Measurements from ENCODE around the gene ART3. TPM values are rescaled to one million over a fixed set of nuclear protein-coding genes. Genes with fewer than 3 reads are reported as not detected.

The ART3 gene
- polyA plus RNA-seq, 1 of the 3 experiments (the other 2 are of a cell fraction): not detected

DNA sequence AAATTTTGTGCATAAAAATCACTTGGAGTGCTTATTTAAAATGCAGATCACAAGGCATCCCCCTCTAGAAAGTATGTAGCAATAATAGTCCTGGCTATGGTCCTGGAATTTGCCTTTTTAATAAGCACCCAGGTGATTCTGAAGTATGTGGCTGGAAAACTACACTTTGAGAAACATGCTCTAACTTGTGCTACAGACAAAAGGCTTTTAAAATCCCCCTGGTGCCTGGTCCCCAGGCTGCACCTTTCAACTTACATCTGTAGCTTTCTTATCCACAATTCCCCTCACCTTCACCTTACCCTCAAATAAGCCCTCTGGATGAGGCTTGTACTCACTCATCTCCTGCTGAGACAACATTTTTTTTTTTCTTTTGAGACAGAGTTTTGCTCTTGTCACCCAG lies 21.1 kb downstream of the ART3 start (continued):
- TF ChIP-seq, protein P1, sequence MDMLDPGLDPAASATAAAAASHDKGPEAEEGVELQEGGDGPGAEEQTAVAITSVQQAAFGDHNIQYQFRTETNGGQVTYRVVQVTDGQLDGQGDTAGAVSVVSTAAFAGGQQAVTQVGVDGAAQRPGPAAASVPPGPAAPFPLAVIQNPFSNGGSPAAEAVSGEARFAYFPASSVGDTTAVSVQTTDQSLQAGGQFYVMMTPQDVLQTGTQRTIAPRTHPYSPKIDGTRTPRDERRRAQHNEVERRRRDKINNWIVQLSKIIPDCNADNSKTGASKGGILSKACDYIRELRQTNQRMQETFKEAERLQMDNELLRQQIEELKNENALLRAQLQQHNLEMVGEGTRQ (IDR thresholded peaks at IDR 0.05; ENCODE audit: borderline replicate concordance, low read depth, low read length): no peak
- TF ChIP-seq ELF1 (IDR thresholded peaks at IDR 0.05) (no peak), NFIC (IDR thresholded peaks at IDR 0.05; ENCODE audit: borderline replicate concordance) (no peak), GATA2 (CRISPR knock-in tag; IDR thresholded peaks at IDR 0.05) (no peak), CHD2 (IDR thresholded peaks at IDR 0.05; ENCODE audit: low read length, partially characterized antibody) (no peak)

DNA sequence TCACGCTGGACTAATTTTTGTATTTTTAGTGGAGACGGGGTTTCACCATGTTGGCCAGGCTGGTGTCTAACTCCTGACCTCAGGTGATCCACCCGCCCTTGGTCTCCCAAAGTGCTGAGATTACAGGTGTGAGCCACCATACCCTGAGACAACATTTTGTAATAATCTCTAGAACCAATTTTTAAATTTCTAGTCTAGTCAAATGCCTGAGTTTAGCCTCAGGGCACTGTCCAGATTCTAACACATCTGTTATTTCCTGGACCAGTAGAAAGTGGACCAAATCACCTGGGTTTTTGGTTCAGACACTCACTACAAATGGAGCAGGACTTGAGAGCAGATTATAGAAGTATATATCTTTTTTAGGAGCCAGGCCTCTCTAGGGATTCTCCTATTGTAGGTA lies 21.6 kb downstream of the ART3 start:
- H3F3A ChIP-seq (replicated peaks; ENCODE audit: insufficient read depth): no peaks in the 10 kb centered on the region
- no peak overlapping the region for H2AFZ ChIP-seq (ENCODE audit: low read depth)
- H3K4me1 ChIP-seq (ENCODE audit: control insufficient read depth in 1 of 2, insufficient read depth in 2 of 2, low read depth in 1 of 2, low read length in 1 of 2): no peaks in the 10 kb centered on the region
- no peak overlapping the region for H3K4me3 ChIP-seq (ENCODE audit: low read depth in 2 of 2, low read length in 1 of 2)
- POLR2A ChIA-PET: no interaction called here
- no peak for TF ChIP-seq GATA2 (CRISPR knock-in tag; IDR thresholded peaks at IDR 0.05)
- no peak for TF ChIP-seq RCOR1 (IDR thresholded peaks at IDR 0.05; ENCODE audit: low read length)
- no peak for TF ChIP-seq JUND (IDR thresholded peaks at IDR 0.05)
- TF ChIP-seq GABPA (IDR thresholded peaks at IDR 0.05; ENCODE audit: low read depth): no peak
- no peak for TF ChIP-seq POLR2AphosphoS5 (IDR thresholded peaks at IDR 0.05; ENCODE audit: low read depth, low read length)
- H3K36me3 ChIP-seq (replicated peaks in 1 of 2; ENCODE audit: control insufficient read depth in 1 of 2, insufficient read depth in 2 of 2, low read length in 1 of 2): no peaks in the 10 kb centered on the region
- DNase-seq: no peak
- no peak overlapping the region for H3K9ac ChIP-seq
- no peaks in the 10 kb centered on the region for H3K9me3 ChIP-seq
- no peak overlapping the region for H3K27ac ChIP-seq (ENCODE audit: low read depth in 2 of 2, low read length in 1 of 2)
- no peaks in the 10 kb centered on the region for H4K20me1 ChIP-seq (ENCODE audit: insufficient read depth)
- H3K79me2 ChIP-seq (ENCODE audit: insufficient read depth): no peaks in the 10 kb centered on the region
- 92% methylated on average over 3 of the region's 3 CpGs for WGBS (ENCODE audit: low lambda C conversion rate)
- no peak overlapping the region for H3K4me2 ChIP-seq
- H3K9me2 ChIP-seq: no peaks in the 10 kb centered on the region
- no peaks in the 10 kb centered on the region for H3K27me3 ChIP-seq (ENCODE audit: insufficient read depth)
- CTCF ChIA-PET: no interaction called here

DNA sequence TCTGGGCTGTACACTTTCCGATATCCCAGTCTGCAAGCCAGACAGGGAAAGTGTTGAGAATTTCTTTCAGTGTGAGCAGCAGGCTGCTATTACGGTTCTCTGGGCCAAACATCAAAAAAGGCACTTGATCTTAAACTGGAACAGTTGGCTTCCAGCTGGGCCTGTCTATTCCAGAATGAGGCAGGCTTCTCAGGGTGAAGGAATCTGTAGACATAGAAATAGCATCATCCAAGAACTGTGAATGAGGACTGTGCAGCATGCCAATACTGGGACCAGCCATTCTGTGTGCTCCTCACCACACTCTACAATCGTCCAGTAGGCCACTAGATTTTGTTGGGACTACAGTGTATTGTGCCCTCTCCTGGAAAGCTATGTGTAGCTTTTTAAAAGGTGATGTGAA lies 31.1 kb downstream of the ART3 start:
- no peak overlapping the region for H2AFZ ChIP-seq (ENCODE audit: low read depth)
- CTCF ChIA-PET: interaction anchor here (1.7 kb wide), 1 partner anchor 14 kb away, joined by 3 read pairs; no protein-coding TSS in a partner anchor

More for the DNA sequence above, 31.1 kb downstream of the ART3 start:
- Histone ChIP-seq H3K36me3 (replicated peaks in 1 of 2; ENCODE audit: control insufficient read depth in 1 of 2, insufficient read depth in 2 of 2, low read length in 1 of 2) (no peaks in the 10 kb centered on the region), H3K79me2 (ENCODE audit: insufficient read depth) (no peaks in the 10 kb centered on the region), H3K9me3 (no peaks in the 10 kb centered on the region), H4K20me1 (ENCODE audit: insufficient read depth) (no peaks in the 10 kb centered on the region), H3K27me3 (ENCODE audit: insufficient read depth) (no peaks in the 10 kb centered on the region), H3K4me2 (no peak overlapping the region), H3F3A (replicated peaks; ENCODE audit: insufficient read depth) (no peaks in the 10 kb centered on the region), H3K4me3 (ENCODE audit: low read depth in 2 of 2, low read length in 1 of 2) (no peak overlapping the region), H3K27ac (ENCODE audit: low read depth in 2 of 2, low read length in 1 of 2) (no peak overlapping the region), H3K9ac (no peak overlapping the region), H3K4me1 (ENCODE audit: control insufficient read depth in 1 of 2, insufficient read depth in 2 of 2, low read depth in 1 of 2, low read length in 1 of 2) (no peaks in the 10 kb centered on the region), H3K9me2 (no peaks in the 10 kb centered on the region)
- 69% methylated on average over 2 of the region's 3 CpGs for WGBS (ENCODE audit: low lambda C conversion rate)
- no peak for DNase-seq
- TF ChIP-seq RCOR1 (IDR thresholded peaks at IDR 0.05; ENCODE audit: low read length): no peak
- no peak for TF ChIP-seq NRF1 (IDR thresholded peaks at IDR 0.05; ENCODE audit: low read depth, low read length)
- TF ChIP-seq, protein P1 (IDR thresholded peaks at IDR 0.05; ENCODE audit: borderline replicate concordance, low read depth, low read length): no peak
- TF ChIP-seq FOSL2 (IDR thresholded peaks at IDR 0.05; ENCODE audit: borderline replicate concordance, low read depth): no peak
- POLR2A ChIA-PET: no interaction called here

Data from SK-N-SH (cell line).